K562 (cell line): ENCODE measurements around the gene ZNF440. TPM values are rescaled to one million over a fixed set of nuclear protein-coding genes. Genes with fewer than 3 reads are reported as not detected.
"Not testable (repeated sequence)": the region's sequence is repeated elsewhere in the genome, so short reads cannot be mapped to it uniquely, and the experiment has no call there.

ENCODE experiments used
- ATAC-seq: fragments of 200-7000 bp; cut with Tn5 transposase; 3 replicates; pipeline ENCODE4 v1.9.1; 2020; ENCODE audit warnings: moderate library complexity
- BruUV-seq: library from RNA; stranded (reverse); fragments of 400-500 nt; replicated peaks from 2 replicates; lab custom pipeline; 2021; lab: Mats Ljungman, UMichigan
- CTCF ChIA-PET: fragments of 300-600 bp; formaldehyde crosslinking; extraction: SDS; loops from one replicate; lab custom pipeline; 2021; ENCODE audit warnings: low intra/inter-chr PET ratio; lab: Yijun Ruan, JAX
- POLR2A ChIA-PET: fragments of 300-600, 350-650 bp; sonication (Branson Sonifier 250); formaldehyde crosslinking; extraction: SDS; loops from one replicate; lab custom pipeline; 2021; ENCODE audit warnings: antibody characterized with exemption, inconsistent platforms; lab: Yijun Ruan, JAX
- DNase-seq, 4 experiments: peaks; one replicate each; pipeline versions ENCODE4 v3.0.0 to v3.0.0-alpha.2; 2011 to 2018; ENCODE audit warnings: low spot score in 3 of 4, mixed read lengths in 3 of 4; ENCODE audit errors: extremely low read depth in 1 of 4
- FAIRE-seq: peaks from 2 replicates; lab custom pipeline; 2011; peaks lifted over from hg19 to GRCh38; lab: Jason Lieb, UNC
- H2AFZ ChIP-seq: 2 replicates; pipeline ENCODE4 v1.6.0; 2011; ENCODE audit warnings: low read depth, low read length, control low read depth, inconsistent platforms
- H3K27ac ChIP-seq: fragments of 200-600 bp; 3 replicates; pipeline ENCODE4 v1.8.0; 2011; ENCODE audit warnings: low read depth, mild to moderate bottlenecking, control low read depth, inconsistent platforms, low read length, moderate library complexity, mixed read lengths; ENCODE audit errors: extremely low read depth
- H3K27me3 ChIP-seq, 2 experiments: fragments of 300-600 bp in 1 of 2; 2 replicates in 1 of 2; 3 replicates in 1 of 2; pipeline versions ENCODE4 v1.6.0 to v1.8.0; 2011; ENCODE audit warnings: inconsistent platforms in 2 of 2, low read length in 2 of 2, mild to moderate bottlenecking in 1 of 2, mixed read lengths in 1 of 2, moderate library complexity in 1 of 2; ENCODE audit not compliant: control insufficient read depth in 2 of 2, insufficient read depth in 2 of 2
- H3K36me3 ChIP-seq: fragments of 300-600 bp; 3 replicates; pipeline ENCODE4 v1.8.0; 2011; ENCODE audit warnings: mild to moderate bottlenecking, low read length, inconsistent platforms; ENCODE audit not compliant: control insufficient read depth, insufficient read depth
- H3K4me1 ChIP-seq, 2 experiments: fragments of 200-600 bp in 1 of 2; replicated peaks in 1 of 2; 2 replicates in 1 of 2; 3 replicates in 1 of 2; pipeline versions ENCODE4 v1.5.1 to v1.8.0; 2011; ENCODE audit warnings: inconsistent platforms in 2 of 2, low read length in 2 of 2, mild to moderate bottlenecking in 1 of 2, mixed read lengths in 1 of 2, moderate library complexity in 1 of 2; ENCODE audit not compliant: control insufficient read depth in 2 of 2, insufficient read depth in 2 of 2
- H3K4me2 ChIP-seq: 2 replicates; pipeline ENCODE4 v1.6.1; 2011; ENCODE audit warnings: low read length, control low read depth, inconsistent platforms, mixed read lengths; ENCODE audit not compliant: insufficient read depth
- H3K4me3 ChIP-seq: fragments of 200-600 bp; sonication (generic), shearing (Covaris generic); 2 replicates; pipeline ENCODE4 v1.5.1; 2016; ENCODE audit warnings: control low read depth, inconsistent platforms
- H3K79me2 ChIP-seq: fragments of 200-600 bp; 3 replicates; pipeline ENCODE4 v1.8.0; 2011; ENCODE audit warnings: low read length, inconsistent platforms; ENCODE audit not compliant: control insufficient read depth, insufficient read depth
- H3K9ac ChIP-seq, 2 experiments: 2 replicates each; pipeline versions ENCODE4 v1.6.0 to v1.6.1; 2011; ENCODE audit warnings: low read depth in 2 of 2, low read length in 2 of 2, control low read depth in 1 of 2, inconsistent platforms in 1 of 2, mild to moderate bottlenecking in 1 of 2, mixed read lengths in 1 of 2; ENCODE audit not compliant: insufficient read depth in 1 of 2
- H3K9me1 ChIP-seq: one replicate; pipeline ENCODE4 v1.6.0; 2011; ENCODE audit warnings: inconsistent platforms, mild to moderate bottlenecking, low read length, moderate library complexity; ENCODE audit not compliant: control insufficient read depth, insufficient read depth
- H3K9me3 ChIP-seq: replicated peaks from 2 replicates; pipeline ENCODE4 v1.5.1; 2011; ENCODE audit warnings: low read depth, low read length, inconsistent platforms; ENCODE audit not compliant: control insufficient read depth, insufficient read depth
- H4K20me1 ChIP-seq: replicated peaks from 2 replicates; pipeline ENCODE4 v1.6.1; 2011; ENCODE audit warnings: low read length, inconsistent platforms, mixed read lengths; ENCODE audit not compliant: control insufficient read depth, insufficient read depth
- SMARCC2 ChIP-seq: fragments of 450-650 bp; IDR thresholded peaks from 2 replicates; pipeline ENCODE4 v1.6.1; 2017; ENCODE audit warnings: antibody characterized with exemption, moderate library complexity, mild to moderate bottlenecking, low read depth
- TAL1 ChIP-seq: fragments of 450-650 bp; IDR thresholded peaks from 2 replicates; pipeline ENCODE4 v1.6.1; 2016; ENCODE audit warnings: mild to moderate bottlenecking
- TCF3 ChIP-seq: sonication (generic); formaldehyde crosslinking; IDR thresholded peaks from 2 replicates; pipeline ENCODE4 v1.4.0; 2020; ENCODE audit warnings: mild to moderate bottlenecking, missing genetic modification reagents
- WGBS: fragments of 100-300 bp; shearing (Covaris generic); methylation state at CpG from one replicate; pipeline ENCODE4 v1.1.6; 2016; ENCODE audit warnings: low coverage, mixed read lengths; ENCODE audit not compliant: insufficient coverage; ENCODE audit errors: missing lambda C conversion rate; 5-methylcytosine and 5-hydroxymethylcytosine counted together
- in situ Hi-C: fragments of 300-500 bp; cut with MboI; formaldehyde crosslinking; loops from 4 replicates; pipeline ENCODE4 v1.15.0; 2018; ENCODE audit warnings: inconsistent platforms, mixed read lengths
- intact Hi-C: fragments of 100-400 bp; cut with micrococcal nuclease; formaldehyde crosslinking; loops from 2 replicates; pipeline ENCODE4 v1.14.2; 2022
- polyA plus RNA-seq, 8 experiments: library from polyadenylated mRNA; depleted of rRNA in 4 of 8; stranded (reverse) in 5 of 8; unstranded in 3 of 8; fragments of >200 nt; fragmentation: Nextera tagmentation in 2 of 8; fragmentation: Illumina TruSeq in 1 of 8; extraction: Ambion mirVana in 2 of 8; extraction: Trizol in 1 of 8; gene quantifications; 2 replicates each; pipeline versions ENCODE4 v1.2.1 to v1.2.3, GENCODE V29; 2011 to 2014; ENCODE audit warnings: inconsistent platforms in 1 of 8, missing spikeins in 1 of 8
- total RNA-seq, 7 experiments: library from RNA; depleted of rRNA in 6 of 7; stranded (reverse); fragments of >200 nt in 6 of 7; fragmentation: Illumina TruSeq in 2 of 7; extraction: Trizol in 2 of 7; gene quantifications; 2 replicates each; pipeline versions ENCODE4 v1.2.1 to v1.2.3, GENCODE V29; 2011 to 2021; ENCODE audit warnings: low replicate concordance in 1 of 7
- TF ChIP-seq, protein P1 (sequence below): fragments of 450-650 bp; IDR thresholded peaks from 2 replicates; pipeline ENCODE4 v1.6.1; 2018; ENCODE audit warnings: mild to moderate bottlenecking, low read depth; ENCODE audit not compliant: partially characterized antibody
- TF ChIP-seq, protein P2 (sequence below): fragments of 450-650 bp; IDR thresholded peaks from 2 replicates; pipeline ENCODE4 v1.6.1; 2016; ENCODE audit warnings: mild to moderate bottlenecking

ZNF440 gene
- total and polyA plus RNA-seq, 9 of the 15 experiments (the other 6 are each of a cell fraction or from before 2014, with no cell fraction given): 5.9 to 32.6 (median 13.4) TPM

DNA sequence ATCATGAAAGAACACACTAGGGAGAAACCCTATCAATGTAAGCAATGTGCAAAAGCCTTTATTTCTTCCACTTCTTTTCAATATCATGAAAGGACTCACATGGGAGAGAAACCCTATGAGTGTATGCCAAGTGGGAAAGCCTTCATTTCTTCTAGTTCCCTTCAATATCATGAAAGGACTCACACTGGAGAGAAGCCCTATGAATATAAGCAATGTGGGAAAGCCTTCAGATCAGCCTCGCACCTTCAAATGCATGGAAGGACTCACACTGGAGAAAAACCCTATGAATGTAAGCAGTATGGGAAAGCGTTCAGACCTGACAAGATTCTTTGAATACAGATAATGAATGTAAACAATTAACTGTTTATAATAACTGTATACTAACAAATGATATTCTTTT is 19.5 kb downstream of the ZNF440 start (continued):
- TF ChIP-seq, protein P1, sequence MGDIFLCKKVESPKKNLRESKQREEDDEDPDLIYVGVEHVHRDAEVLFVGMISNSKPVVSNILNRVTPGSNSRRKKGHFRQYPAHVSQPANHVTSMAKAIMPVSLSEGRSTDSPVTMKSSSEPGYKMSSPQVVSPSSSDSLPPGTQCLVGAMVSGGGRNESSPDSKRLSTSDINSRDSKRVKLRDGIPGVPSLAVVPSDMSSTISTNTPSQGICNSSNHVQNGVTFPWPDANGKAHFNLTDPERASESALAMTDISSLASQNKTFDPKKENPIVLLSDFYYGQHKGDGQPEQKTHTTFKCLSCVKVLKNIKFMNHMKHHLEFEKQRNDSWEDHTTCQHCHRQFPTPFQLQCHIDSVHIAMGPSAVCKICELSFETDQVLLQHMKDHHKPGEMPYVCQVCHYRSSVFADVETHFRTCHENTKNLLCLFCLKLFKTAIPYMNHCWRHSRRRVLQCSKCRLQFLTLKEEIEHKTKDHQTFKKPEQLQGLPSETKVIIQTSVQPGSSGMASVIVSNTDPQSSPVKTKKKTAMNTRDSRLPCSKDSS: peak; percentile 66

DNA sequence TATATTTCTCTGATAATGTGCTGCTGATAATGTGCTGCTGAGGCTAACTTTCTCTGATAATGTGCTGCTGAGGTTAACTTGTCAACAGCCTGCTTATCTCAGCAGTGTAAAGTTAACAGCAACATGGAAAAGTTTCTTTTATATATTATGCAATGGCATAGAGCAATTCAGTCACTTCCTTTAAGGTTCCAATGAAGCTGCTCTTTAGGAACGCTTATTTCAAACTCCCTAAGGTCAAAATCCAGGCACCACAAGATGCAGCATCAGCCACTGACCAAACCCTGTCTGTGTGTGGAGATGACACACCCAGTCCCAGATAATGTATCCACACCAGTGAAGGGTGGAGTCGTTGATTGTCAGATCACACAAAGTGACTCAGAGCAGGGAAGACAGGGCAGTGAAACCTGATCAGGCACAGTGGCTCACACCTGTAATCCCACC is 21.6 kb downstream of the ZNF440 start:
- H3K27me3 ChIP-seq, CTCF ChIA-PET, H2AFZ ChIP-seq, intact Hi-C loops, H3K4me3 ChIP-seq, H3K79me2 ChIP-seq, H3K4me2 ChIP-seq, H4K20me1 ChIP-seq, in situ Hi-C loops, BruUV-seq, H3K4me1 ChIP-seq, H3K9me1 ChIP-seq, H3K9ac ChIP-seq: not testable (repeated sequence)
- ATAC-seq (peak; percentile 97), DNase-seq (peak; percentile 26 to 81 (median 40)), FAIRE-seq (peak; percentile 70)
- Histone ChIP-seq H3K9me3 (peaks cover 35% of the 10 kb centered on the region), H3K36me3 (peaks cover 40% of the 10 kb centered on the region), H3K27ac (peak overlapping the region; percentile 46; the same call in 2 of the 3 replicates)
- WGBS: 0% methylated on average over 2 of the region's 2 CpGs
- POLR2A ChIA-PET: interaction anchor here (0.9 to 1.2 kb wide), 3 partner anchors 20 to 22 kb away, joined by 3 read pairs; no protein-coding TSS in a partner anchor
- peak; percentile 85 for TF ChIP-seq TCF3 (CRISPR knock-in tag)
- TF ChIP-seq, protein P2, sequence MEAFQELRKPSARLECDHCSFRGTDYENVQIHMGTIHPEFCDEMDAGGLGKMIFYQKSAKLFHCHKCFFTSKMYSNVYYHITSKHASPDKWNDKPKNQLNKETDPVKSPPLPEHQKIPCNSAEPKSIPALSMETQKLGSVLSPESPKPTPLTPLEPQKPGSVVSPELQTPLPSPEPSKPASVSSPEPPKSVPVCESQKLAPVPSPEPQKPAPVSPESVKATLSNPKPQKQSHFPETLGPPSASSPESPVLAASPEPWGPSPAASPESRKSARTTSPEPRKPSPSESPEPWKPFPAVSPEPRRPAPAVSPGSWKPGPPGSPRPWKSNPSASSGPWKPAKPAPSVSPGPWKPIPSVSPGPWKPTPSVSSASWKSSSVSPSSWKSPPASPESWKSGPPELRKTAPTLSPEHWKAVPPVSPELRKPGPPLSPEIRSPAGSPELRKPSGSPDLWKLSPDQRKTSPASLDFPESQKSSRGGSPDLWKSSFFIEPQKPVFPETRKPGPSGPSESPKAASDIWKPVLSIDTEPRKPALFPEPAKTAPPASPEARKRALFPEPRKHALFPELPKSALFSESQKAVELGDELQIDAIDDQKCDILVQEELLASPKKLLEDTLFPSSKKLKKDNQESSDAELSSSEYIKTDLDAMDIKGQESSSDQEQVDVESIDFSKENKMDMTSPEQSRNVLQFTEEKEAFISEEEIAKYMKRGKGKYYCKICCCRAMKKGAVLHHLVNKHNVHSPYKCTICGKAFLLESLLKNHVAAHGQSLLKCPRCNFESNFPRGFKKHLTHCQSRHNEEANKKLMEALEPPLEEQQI: peak; percentile 18; the same call in 1 of the 2 replicates
- TF ChIP-seq SMARCC2: peak; percentile 52; the same call in 1 of the 2 replicates
- peak; percentile 81 for TF ChIP-seq TAL1
